SK-N-DZ (cell line): Measurements from ENCODE around the gene TRANK1.
"Not testable (repeated sequence)": the region's sequence is repeated elsewhere in the genome, so short reads cannot be mapped to it uniquely, and the experiment has no call there.

Source experiments
- DNase-seq: peaks from one replicate; pipeline ENCODE4 v3.0.0-alpha.2; 2015; ENCODE audit warnings: low spot score

TRANK1 gene

GRCh38 chr3:36893137-36893557 lies 51.7 kb downstream of the TRANK1 start:
- DNase-seq: no peak

GRCh38 chr3:36892457-36893136 lies 52.3 kb downstream of the TRANK1 start:
- no peak for DNase-seq

DNA sequence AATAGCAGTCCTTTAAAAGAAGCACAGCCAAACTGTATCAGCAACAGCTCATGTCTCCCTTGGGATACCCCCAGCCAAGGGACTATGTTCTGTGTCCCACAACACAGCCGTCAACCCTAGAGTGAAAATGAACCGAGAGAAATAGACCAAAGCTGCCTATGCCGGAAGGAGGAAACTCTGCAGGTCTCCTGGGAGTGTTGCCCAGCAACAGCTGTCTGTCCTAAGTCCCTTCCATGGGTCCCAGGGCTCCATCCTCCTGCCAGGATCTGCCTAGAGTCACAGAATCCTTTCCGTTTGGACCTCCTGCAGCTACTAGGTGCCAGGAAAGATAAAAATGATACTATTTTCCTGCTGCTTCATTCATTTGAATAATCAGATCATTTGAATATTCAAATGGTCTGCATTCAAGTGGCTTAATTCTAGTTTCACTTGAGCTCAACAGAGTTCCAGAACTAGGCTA lies 53.1 kb downstream of the TRANK1 start:
- DNase-seq: no peak

DNA sequence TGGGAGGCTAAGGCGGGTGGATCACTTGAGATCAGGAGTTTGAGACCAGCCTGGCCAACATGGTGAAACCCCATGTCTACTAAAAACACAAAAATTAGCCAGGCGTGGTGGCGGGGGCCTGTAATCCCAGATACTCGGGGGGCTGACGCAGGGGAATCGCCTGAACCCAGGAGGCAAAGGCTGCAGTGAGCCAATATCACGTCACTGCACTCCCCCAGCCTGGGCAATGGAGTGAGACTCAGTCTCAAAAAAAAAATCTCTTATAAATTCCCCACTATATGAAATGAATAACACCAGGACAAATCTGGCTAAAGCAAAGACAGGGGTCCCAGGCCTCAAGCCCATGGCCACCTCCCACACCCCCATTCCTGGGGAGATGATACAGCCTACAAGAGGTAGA lies 53.8 kb downstream of the TRANK1 start:
- not testable (repeated sequence) for DNase-seq

GRCh38 chr3:36890261-36890660 lies 54.6 kb downstream of the TRANK1 start:
- no peak for DNase-seq

GRCh38 chr3:36881735-36882134 lies 63.1 kb downstream of the TRANK1 start:
- DNase-seq: no peak

DNA sequence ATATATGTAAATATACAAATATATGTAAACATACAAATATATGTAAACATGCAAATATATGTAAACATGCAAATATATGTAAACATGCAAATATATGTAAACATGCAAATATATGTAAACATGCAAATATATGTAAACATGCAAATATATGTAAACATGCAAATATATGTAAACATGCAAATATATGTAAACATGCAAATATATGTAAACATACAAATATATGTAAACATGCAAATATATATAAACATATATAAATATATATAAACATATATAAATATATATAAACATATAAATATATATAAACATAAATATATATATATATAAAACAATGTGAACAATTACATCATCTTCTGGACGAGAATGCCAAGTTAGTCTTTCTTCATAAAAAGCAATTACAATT lies 65.0 kb downstream of the TRANK1 start:
- not testable (repeated sequence) for DNase-seq

DNA sequence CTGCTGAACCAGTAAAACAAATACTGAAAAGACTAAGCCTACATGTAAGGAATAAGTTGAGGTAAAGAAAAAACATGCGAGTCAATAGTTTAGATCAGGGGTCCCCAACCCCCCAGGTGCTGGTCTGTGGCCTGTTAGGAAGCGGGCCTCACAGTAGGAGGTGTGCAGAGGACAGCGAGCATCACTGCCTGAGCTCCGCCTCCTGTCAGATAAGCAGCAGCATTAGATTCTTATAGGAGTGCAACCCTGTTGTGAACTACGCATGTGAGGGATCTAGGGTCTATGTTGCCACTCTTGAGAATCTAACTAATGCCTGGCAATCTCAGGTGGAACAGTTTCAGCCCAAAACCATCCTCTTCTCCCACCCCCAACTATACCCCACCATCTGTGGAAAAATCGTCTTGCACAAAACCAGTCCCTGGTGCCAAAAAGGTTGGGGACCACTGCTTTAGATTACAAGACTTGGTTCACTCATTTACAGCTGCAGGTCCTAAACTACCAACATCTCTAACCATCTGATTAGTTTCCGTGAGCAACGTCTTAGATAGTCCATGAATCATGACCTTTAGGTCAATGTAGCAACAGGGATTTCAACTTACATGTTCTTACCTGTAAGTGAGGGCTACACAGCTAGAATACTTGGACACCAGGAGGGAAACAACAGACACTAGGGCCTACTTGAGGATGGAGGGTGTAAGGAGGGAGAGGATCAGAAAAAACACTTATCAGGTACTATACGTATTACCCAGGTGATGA lies 66.7 kb downstream of the TRANK1 start:
- DNase-seq: no peak

GRCh38 chr3:36876181-36876936 lies 68.5 kb downstream of the TRANK1 start:
- no peak for DNase-seq

- no peak for DNase-seq
Observed at GRCh38 chr3:36875397-36875796, 69.5 kb downstream of the TRANK1 start.

DNA sequence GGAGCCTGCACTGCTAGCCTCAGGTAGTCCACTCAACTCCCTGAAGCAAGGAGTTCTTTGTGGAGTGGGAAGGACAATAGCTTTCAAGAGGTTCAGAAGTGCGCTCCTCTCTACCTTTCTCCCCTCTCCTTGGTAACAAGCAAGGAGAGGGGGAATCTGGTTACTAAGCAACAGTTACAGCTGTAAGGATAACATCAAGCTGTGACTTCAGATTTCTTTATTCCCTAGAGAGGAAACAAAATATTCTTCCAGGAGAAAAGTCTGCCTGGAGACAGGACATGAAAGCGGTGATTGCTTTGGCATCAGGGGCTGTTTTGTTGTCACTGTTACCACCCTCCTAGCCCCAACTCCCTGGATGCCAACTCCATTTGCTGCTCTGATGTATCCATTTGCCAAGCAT lies 70.4 kb downstream of the TRANK1 start:
- peak; percentile 10 for DNase-seq

DNA sequence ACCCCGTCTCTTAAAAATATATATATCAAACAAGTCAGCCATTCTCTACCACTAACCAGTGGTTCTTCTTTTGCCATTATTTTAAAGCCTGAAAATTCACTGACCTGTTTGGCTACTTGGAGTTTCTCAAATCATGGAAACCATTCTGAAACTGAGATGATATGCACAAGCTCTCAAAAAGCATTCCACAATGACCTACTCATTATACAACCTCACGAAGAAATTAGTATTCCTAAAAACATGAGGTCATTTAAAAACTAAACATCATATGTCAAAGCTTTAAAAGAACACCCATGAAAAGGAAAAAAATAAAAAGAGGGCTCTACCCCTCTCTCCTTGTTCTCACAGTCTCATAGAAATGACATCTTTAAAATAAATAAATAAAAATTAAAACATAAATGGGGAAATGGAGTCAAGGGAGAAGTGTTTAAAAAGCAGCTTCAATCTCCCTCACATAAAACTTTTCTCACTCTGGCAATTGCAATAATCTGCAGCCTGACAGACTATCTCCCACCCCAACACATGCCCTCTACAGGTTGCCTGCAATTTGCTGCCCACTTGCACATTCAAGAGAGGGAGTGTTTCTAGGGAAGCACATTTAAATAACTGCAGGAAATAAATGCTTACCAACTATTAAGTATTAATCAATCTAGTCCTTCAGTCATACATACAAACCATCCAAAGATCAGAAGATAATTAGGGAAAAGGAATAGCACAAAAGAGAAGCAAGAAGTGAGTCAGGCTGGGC lies 73.3 kb downstream of the TRANK1 start:
- no peak for DNase-seq

DNA sequence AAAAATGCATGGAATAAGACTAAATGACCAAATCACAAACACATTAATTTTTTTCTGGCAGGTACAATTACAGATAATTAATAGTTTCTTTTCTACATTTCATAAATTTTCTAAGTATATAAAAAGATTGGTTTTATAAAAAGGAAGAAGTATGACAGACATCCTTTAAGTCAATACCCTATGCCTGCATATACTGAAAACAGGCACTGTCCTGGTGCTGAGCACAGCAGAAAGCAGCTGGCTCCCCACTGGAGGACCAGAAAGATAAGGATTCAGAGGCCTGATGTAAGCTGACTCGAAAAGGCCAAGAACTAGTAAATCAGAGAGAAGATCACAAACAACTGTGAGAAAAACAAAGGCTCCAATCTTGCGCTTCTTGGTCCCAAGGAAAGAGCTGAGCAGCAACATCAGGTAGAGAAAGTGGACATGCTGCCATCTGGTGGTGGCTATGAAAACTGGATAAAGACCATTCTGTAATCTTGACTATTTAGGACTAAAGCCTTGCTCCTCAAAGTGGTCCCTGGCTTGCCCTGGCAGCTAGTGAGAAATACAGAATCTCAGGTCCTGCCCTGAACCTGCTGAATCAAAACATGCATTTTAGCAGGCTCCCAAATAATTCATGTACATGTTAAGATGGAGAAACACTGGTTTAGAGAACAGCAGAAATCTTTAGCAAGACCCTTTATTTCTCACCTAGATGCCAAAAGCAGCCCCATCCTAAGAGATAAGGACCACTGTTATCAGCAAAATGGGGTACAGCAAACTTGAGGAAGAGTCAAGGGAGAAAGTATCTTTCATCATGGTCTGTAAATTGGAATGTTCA lies 76.0 kb downstream of the TRANK1 start:
- DNase-seq: peak; percentile 80

- no peak for DNase-seq
Observed at GRCh38 chr3:36867810-36868209, 77.0 kb downstream of the TRANK1 start.

DNA sequence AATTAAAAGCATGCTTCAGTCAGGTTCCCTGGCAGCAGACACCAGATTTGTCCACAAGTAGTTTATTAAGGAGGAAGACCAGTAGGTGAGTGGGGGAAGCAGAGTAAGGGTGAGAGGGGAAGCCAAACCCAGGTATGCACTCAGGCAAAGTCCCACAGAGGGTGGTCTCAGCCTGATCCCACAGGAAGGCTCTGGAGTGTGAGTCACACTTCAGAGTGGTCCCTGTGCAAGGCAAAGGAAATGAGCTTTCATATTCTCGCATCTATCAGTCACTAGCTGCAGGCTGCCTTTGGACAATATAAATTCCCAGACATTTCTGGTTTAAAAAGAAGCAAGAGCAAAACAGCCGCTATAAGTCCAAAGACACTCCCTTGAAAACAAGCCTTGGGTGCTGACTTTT lies 78.5 kb downstream of the TRANK1 start:
- DNase-seq: no peak

DNA sequence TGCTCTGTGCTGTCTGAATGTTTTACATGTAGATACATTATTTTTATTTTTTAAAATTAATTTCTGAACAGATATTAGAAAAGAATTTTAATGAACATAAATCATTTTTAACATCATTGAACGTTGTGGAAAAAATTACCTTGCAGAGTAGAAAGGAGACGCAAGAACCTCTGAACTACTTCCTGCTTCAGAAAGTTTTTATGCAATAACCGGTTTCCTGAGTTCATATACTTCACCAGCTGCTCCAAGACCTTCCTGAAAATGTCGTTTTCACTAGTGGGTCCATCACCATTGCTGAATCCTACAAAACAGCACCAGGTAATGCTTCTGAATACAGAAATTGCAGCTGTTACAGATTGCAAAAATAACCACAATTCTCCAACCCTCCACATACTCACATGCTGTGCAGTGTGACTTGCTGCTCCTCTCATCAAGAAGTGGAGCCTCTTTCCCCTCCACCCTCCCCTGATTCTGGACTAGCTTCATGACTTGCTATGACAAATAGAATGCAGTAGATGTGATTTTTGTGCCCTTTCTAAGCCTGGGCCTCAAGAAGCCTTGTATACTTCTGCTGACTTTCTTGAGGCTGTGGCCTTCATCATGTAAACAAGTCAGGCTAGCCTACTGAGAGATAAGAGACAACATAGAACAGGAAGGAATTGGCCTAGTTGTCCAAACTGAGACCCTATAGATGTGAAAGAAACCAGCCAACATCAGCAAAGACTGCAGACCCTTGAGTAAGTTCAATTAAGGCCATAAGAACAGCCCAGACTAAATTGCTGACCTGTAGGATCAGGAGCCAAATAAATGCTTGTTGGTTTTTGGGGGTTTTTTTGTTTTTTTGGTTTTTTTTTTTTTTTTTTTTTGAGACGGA lies 80.4 kb downstream of the TRANK1 start:
- no peak for DNase-seq

- DNase-seq: no peak
Observed at GRCh38 chr3:36862076-36862755, 82.6 kb downstream of the TRANK1 start.

GRCh38 chr3:36859494-36859893 lies 85.4 kb downstream of the TRANK1 start:
- DNase-seq: no peak

- DNase-seq: no peak
Observed at GRCh38 chr3:36852071-36852470, 92.8 kb downstream of the TRANK1 start.
